GM12892 (cell line): ENCODE measurements around the gene ZNF366.
"Not testable (repeated sequence)": the region's sequence is repeated elsewhere in the genome, so short reads cannot be mapped to it uniquely, and the experiment has no call there.

Experiments
- POLR2AphosphoS5 ChIP-seq: IDR thresholded peaks from 2 replicates; pipeline ENCODE4 v1.6.1; 2011; ENCODE audit warnings: low read depth, low read length, control low read depth
- TAF1 ChIP-seq: IDR thresholded peaks from 2 replicates; pipeline ENCODE4 v1.6.1; 2011; ENCODE audit warnings: low read depth, mild to moderate bottlenecking, control low read depth, low read length, borderline replicate concordance

GRCh38 chr5:72404771-72405170 is 102.4 kb downstream of the ZNF366 start:
- not testable (repeated sequence) for TF ChIP-seq POLR2AphosphoS5, TAF1
